Activated CD8-positive, alpha-beta memory T cell treated with anti-CD3 and anti-CD28 coated beads, Interleukin-2, amount 50 U/mL, for 1 hour (primary cell): Measurements from ENCODE around the gene DESI1.
"Not testable (repeated sequence)": the region's sequence is repeated elsewhere in the genome, so short reads cannot be mapped to it uniquely, and the experiment has no call there.

Experiments
- DNase-seq: peaks from one replicate; pipeline ENCODE4 v3.0.0-alpha.2; 2020; ENCODE audit errors: extremely low read depth

Gene DESI1

DNA sequence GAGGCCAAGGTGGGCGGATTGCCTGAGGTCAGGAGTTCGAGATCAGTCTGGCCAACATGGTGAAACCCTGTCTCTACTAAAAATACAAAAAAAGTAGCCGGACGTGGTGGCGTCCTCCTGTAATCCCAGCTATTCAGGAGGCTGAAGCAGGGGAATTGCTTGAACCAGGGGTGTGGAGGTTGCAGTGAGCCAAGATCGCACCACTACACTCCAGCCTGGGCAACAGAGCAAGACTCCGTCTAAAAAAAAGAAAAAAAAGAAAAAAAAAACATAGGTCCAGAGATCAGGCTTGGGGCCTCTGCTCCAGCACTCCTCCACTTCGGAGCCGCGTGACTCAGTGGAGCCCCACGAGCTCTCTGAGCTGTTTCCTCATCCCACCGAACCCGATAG is 62.6 kb downstream of the DESI1 start:
- not testable (repeated sequence) for DNase-seq

DNA sequence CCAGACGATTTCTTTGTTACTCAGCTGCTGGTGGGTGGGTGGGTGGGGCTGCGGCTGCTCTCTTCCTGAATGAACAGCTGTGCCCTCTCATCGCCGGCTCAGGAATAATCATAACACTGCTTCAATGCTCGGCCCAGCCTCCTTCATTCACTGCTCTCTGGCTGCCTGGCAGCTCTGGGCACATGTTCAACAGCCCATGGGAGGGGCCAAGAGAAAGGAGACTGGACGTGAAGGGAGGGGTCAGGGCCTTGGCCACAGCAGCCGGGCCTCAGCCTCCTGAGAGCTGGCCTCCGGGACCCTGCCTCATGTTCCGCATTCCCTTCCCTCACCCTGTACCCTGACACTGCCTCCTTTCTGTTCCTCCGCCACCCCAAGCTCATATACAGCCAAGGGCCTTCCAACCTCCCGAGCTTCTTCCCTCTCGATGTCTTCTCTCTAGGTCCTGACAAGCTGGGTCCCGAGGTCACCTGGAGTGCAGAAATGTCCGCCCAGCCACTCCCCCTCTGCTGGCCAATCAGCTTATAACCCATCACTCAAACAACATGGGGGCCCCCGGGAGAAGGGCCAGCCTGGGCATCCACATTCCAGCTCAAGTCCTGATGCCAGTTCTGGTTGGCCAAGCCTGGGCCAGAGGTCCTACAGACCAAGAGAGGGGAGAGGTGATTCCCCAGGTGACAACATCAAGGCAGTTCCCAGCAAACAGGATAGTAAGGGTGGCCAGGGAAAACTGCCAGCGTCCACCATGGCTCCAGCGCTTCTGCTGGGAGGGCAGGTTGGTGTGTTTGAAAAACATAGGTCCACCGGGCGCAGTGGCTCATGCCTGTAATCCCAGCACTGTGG is 63.2 kb downstream of the DESI1 start:
- DNase-seq, result no peak

DNA sequence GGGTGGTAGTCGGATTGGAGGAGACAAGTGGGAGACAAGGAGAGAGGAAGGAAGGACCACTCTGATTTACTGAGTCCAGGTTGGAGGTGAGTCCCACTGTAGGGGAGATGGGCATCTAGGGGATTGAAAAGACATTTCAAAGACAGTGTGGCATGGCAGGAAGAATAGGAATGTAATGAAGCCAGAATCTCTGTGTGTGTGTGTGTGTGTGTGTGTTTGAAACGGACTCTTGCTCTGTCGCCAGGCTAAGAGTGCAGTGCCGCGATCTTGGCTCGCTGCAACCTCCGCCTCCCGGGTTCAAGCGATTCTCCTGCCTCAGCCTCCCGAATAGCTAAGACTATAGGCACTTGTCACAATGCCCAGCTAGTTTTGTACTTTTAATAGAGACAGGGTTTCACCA is 64.3 kb downstream of the DESI1 start:
- DNase-seq, result no peak

DNA sequence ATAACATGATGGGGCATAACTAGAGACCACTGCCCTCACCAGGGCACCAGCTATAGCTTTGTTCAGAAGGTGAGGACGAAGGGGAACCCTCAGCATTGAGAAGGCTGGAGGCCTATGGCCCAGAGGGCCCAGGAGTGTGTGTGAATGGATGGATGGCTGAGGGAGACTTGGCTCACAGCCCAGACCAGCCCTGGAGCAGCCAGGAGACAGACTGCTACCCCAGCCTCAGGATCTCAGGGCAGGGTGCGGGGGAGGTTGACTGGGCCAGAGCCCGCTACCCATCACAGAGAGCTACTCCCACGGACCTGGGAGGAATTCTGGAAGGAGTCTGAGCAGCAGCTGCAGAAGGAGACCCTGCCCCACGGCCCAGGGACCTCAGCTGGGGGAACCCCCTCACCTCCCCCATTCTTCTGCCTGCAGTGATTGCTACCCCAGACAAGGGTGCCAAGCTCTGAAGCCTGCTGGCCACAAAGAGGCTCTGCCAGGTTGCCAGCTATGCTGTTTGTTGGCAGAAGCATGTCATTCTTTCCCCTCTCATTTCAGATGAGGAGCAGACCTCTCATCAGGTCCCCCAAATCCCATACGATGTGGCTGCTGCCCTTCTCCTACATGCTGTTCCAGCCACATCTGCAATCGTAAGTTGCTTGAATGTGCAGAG is 65.4 kb downstream of the DESI1 start:
- no peak for DNase-seq

DNA sequence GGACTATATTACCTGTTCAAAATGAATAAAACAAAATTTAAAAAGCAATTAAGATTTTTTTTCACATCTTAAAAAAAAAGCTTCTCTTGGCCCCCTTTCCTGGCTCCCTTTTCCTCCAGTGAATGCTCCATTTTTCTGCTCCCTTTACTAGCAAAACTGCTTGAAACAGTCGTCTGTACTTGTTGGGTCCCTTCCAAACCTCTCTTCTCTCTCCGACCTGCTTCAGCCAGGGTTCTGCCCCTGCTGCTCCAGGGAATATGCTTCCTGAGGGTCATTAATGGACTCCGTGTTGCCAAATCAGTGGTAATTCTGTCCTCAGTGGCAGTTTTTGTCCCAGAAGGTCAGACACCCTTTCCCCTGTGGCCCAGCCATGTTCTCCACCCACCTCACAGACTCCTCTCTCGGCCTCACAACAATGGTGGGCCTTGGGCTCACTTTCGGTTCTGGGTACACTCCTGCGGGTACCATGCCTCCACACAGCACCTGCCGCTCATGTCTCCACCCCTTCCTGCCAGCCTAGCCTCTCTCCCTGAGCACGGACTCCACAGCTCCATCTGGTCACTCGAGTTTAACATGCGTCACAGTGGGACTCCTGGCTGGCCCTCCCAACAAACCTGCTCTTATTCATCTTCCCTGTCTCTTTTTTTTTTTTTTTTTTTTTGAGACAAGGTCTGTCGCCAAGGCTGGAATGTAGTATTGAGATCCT is 68.8 kb downstream of the DESI1 start:
- DNase-seq, result no peak

DNA sequence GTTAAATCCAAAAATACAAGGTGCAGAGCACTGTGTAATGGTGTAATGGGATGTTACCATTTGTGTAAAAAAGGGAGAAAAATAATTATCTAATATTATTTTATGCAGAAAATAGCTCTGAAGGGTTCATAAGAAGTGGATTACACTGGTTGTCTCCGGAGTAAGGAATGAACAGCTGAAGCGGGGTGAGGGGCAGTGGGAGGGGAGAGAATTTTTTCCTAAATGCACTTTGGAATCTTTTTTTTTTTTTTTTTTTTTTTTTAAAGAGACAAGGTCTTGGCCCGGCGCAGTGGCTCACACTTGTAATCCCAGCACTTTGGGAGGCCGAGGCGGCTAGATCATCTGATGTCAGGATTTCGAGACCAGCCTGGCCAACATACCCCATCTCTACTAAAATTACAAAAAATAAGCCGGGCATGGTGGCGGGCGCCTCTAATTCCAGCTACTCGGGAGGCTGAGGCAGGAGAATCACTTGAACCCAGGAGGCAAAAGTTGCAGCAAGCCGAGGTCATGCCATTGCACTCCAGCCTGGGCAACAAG is 69.8 kb downstream of the DESI1 start:
- DNase-seq, result no peak

DNA sequence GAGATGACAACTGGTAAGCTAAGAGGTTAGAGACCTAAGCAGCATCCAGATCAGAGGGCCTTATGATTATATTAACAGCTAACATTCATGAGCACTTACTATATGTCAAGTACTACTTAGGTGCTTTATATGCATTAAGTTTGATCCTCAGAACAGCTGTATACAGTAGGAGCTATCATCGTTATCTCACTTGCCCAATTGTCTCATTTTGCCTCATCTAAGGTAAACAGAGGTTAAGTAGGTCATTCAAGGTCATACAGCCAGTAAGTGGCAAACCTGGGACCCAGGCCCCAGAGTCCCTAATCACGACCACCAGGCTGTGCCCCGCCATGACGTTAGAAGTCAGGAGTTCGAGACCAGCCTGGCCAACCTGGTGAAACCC is 72.0 kb downstream of the DESI1 start:
- no peak for DNase-seq
